Prostate gland (tissue), 2 donors: ENCODE results near the gene ACTL9.

Source experiments
- CTCF ChIP-seq, 4 experiments: fragments of 200-600 bp in 2 of 4; fragments of 450-650 bp in 2 of 4; sonication (generic) in 2 of 4; IDR thresholded peaks; 1 replicate in 3 of 4; 2 replicates in 1 of 4; pipeline ENCODE4 v1.5.1; 2016 to 2019; ENCODE audit warnings: antibody characterized with exemption in 4 of 4, mild to moderate bottlenecking in 2 of 4, moderate library complexity in 2 of 4
- POLR2A ChIP-seq: fragments of 450-650 bp; IDR thresholded peaks from one replicate; pipeline ENCODE4 v1.6.1; 2016; ENCODE audit warnings: antibody characterized with exemption, mild to moderate bottlenecking
- POLR2AphosphoS5 ChIP-seq: sonication (generic); formaldehyde crosslinking; IDR thresholded peaks from one replicate; pipeline ENCODE4 v1.6.1; 2017; ENCODE audit warnings: antibody characterized with exemption

- TF ChIP-seq CTCF (IDR thresholded peaks at IDR 0.05) (no peak), POLR2AphosphoS5 (no peak), POLR2A (no peak)
Measured at GRCh38 chr19:8724276-8724675, 25.7 kb upstream of the ACTL9 start.
